AG10803 (cell line): ENCODE measurements around the gene NET1.
A peak's percentile ranks its signal among the peaks of the same experiment; 100 is the strongest.
"Not testable (repeated sequence)": the region's sequence is repeated elsewhere in the genome, so short reads cannot be mapped to it uniquely, and the experiment has no call there.

Experiments
- DNase-seq: peaks from one replicate; pipeline ENCODE4 v3.0.0; 2010; ENCODE audit warnings: low read depth
- H3K4me3 ChIP-seq: 2 replicates; pipeline ENCODE4 v1.5.1; 2011; ENCODE audit warnings: mild to moderate bottlenecking, low read length, control low read depth
- CTCF ChIP-seq: conservative IDR thresholded peaks from 2 replicates; pipeline ENCODE4 v1.5.1; 2011; ENCODE audit warnings: mild to moderate bottlenecking, low read length, control low read depth, inconsistent platforms

The NET1 gene

DNA sequence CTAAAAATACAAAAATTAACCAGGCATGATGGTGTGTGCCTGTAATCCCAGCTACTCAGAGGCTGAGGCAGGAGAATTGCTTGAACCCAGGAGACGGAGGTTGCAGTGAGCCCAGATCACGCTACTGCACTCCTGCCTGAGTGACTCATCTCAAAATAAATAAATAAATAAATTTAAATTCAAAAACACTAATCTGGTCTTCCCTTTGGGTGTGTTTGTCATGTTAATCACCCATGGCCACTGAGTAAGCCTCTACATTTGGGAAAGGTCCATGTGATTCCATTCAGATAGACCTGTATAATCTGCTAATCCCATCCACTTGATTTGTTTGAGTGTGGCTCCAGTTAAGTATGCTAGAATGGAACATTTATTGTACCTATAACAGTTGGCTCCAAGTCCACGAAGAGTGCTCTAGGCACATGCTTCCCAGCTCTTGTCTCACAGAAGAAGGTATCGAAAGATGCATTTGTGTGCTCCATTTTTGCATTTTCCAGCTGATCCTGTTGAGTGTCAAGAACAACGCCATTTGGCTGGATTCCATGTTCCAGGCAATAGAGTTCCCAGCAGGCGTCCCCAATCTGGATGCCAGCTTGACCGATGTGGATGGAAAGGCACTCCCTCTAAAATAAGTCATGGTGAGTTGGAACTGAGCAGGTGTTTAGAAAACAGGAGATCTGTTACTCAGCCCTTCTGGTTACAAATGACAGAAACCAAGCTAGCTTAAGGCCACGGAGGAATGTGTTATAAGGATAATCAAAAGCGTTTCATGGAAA is 11.7 kb upstream of the NET1 start:
- TF ChIP-seq CTCF, result no peak
- H3K4me3 ChIP-seq, result no peak overlapping the region
- no peak for DNase-seq

- DNase-seq, result no peak
- no peak for TF ChIP-seq CTCF
- H3K4me3 ChIP-seq, result no peak overlapping the region
Measured at GRCh38 chr10:5402798-5403197, 9.6 kb upstream of the NET1 start.

- no peak for TF ChIP-seq CTCF
- H3K4me3 ChIP-seq, result no peak within 1 kb of the TSS
- no peak for DNase-seq
Measured at GRCh38 chr10:5404208-5405041, 7.9 kb upstream of the NET1 start, which contains the start of gene TUBAL3. TSS of gene TUBAL3 (minus strand) at chr10:5404828. CDS start at chr10:5404792, 36 bp downstream.

- no peak for DNase-seq
- no peak for TF ChIP-seq CTCF
- no peak overlapping the region for H3K4me3 ChIP-seq
Measured at GRCh38 chr10:5406918-5407317, 5.4 kb upstream of the NET1 start.

GRCh38 chr10:5410787-5411186 is 1.6 kb upstream of the NET1 start:
- not testable (repeated sequence) for DNase-seq

GRCh38 chr10:5411941-5412276 is 448 bp upstream of the NET1 start:
- TF ChIP-seq CTCF, result no peak
- peak overlapping the region; percentile 67 for H3K4me3 ChIP-seq
- peak; percentile 19 for DNase-seq

More at GRCh38 chr10:5410787-5411186, 1.6 kb upstream of the NET1 start:
- H3K4me3 ChIP-seq, result not testable (repeated sequence)

DNA sequence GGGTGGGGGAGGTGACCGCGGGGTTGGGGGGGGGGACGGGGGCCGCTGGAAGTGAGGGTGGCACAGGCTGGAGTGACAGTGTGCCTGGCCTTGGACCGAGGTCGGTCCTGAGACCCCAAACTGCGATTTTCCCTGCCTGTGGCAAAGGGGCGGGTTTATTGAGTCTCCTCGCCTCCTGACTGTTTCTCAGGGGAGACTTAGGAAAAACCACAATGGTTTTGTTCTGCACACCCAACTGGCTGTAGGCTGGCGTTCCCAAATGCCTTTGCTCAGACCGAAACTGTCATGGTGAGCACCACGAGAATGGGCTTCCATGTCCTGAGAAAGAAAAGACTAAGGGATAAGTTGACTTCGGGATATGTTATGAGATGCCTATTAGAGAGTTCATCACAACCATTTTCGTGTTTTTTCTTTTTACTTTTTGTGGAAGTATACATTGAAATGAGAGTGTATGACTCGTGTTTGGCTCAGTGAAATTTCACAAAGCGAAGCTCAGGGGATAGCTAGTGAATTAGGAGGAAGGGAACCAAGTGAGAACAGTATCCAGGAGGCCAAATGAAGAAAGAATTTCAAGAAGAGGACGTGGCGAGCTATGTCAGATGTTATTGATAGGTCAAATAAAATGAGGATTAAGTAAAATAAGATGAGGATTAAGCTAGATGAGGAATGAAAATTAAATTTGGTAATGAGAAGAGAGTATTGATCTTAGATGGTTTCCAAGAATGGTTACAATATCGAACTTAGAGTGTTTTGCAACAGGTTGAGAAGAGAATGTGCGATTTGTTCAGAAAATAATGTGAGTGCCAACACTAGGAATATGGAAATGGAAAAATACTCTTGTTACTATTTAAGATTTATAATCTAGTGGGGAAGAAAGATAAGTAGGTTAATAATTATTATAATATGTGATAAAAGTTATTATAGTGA is 918 bp downstream of the NET1 start:
- no peak for TF ChIP-seq CTCF
- peak overlapping the region; percentile 67 for H3K4me3 ChIP-seq
- DNase-seq, result peak; percentile 43
